K562 (cell line): ENCODE measurements around the gene NES. TPM values are rescaled to one million over a fixed set of nuclear protein-coding genes. Genes with fewer than 3 reads are reported as not detected.

Experiments
- BRD9 ChIP-seq: fragments of 450-650 bp; IDR thresholded peaks from 2 replicates; pipeline ENCODE4 v1.6.1; 2018; ENCODE audit warnings: low read depth; ENCODE audit not compliant: partially characterized antibody
- CBX3 ChIP-seq, 2 experiments: IDR thresholded peaks; 1 replicate in 1 of 2; 2 replicates in 1 of 2; pipeline ENCODE4 v1.6.1; 2012; ENCODE audit warnings: inconsistent platforms in 2 of 2, low read length in 2 of 2, borderline replicate concordance in 1 of 2, control low read depth in 1 of 2
- CXXC5 ChIP-seq: fragments of 250-450 bp; sonication (Bioruptor Pico); IDR thresholded peaks from 2 replicates; pipeline ENCODE4 v1.8.0; 2022; ENCODE audit warnings: inconsistent platforms, mild to moderate bottlenecking, moderate library complexity
- MCM2 ChIP-seq: fragments of 450-650 bp; IDR thresholded peaks from 2 replicates; pipeline ENCODE4 v1.6.1; 2017; ENCODE audit warnings: low read depth, mild to moderate bottlenecking
- NCOA6 ChIP-seq: fragments of 450-650 bp; IDR thresholded peaks from 2 replicates; pipeline ENCODE4 v1.6.1; 2017; ENCODE audit warnings: mild to moderate bottlenecking
- RCOR1 ChIP-seq, 2 experiments: IDR thresholded peaks; 2 replicates each; pipeline ENCODE4 v1.6.1; 2012; ENCODE audit warnings: low read depth in 2 of 2, low read length in 2 of 2, borderline replicate concordance in 1 of 2, improper control_type of control experiment in 1 of 2
- RNF219 ChIP-seq: fragments of 250-450 bp; sonication (Bioruptor Pico); IDR thresholded peaks from 2 replicates; pipeline ENCODE4 v1.5.0; 2022; ENCODE audit warnings: mild to moderate bottlenecking
- YY1 ChIP-seq, 3 experiments: IDR thresholded peaks; 2 replicates each; pipeline ENCODE4 v1.6.1; 2011; ENCODE audit warnings: low read length in 2 of 3, mild to moderate bottlenecking in 2 of 3, moderate library complexity in 2 of 3, borderline replicate concordance in 1 of 3, control low read depth in 1 of 3, low read depth in 1 of 3; ENCODE audit not compliant: insufficient read depth in 3 of 3, insufficient replicate concordance in 2 of 3, control insufficient read depth in 1 of 3, insufficient read length in 1 of 3; ENCODE audit errors: extremely low read depth in 1 of 3
- ZC3H4 ChIP-seq: sonication (generic); formaldehyde crosslinking; IDR thresholded peaks from 2 replicates; pipeline ENCODE4 v1.9.0; 2021; ENCODE audit warnings: missing genetic modification reagents, borderline replicate concordance
- ZC3H8 ChIP-seq: fragments of 450-650 bp; IDR thresholded peaks from 2 replicates; pipeline ENCODE4 v1.6.1; 2017
- ZNF124 ChIP-seq: sonication (generic); formaldehyde crosslinking; IDR thresholded peaks from 2 replicates; pipeline ENCODE4 v1.8.1; 2022; ENCODE audit warnings: missing genetic modification reagents
- ZNF140 ChIP-seq: fragments of 250-450 bp; sonication (Bioruptor Pico); IDR thresholded peaks from 2 replicates; pipeline ENCODE4 v1.8.0; 2021; ENCODE audit warnings: moderate library complexity, mild to moderate bottlenecking, inconsistent platforms
- ZNF282 ChIP-seq: sonication (generic); formaldehyde crosslinking; IDR thresholded peaks from 2 replicates; pipeline ENCODE4 v1.8.1; 2023; ENCODE audit warnings: missing genetic modification reagents
- ZNF561 ChIP-seq: fragments of 450-650 bp; formaldehyde crosslinking; conservative IDR thresholded peaks from 2 replicates; pipeline ENCODE4 v1.4.0; 2020; ENCODE audit warnings: mild to moderate bottlenecking, moderate library complexity
- polyA plus RNA-seq, 8 experiments: library from polyadenylated mRNA; depleted of rRNA in 4 of 8; stranded (reverse) in 5 of 8; unstranded in 3 of 8; fragments of >200 nt; fragmentation: Nextera tagmentation in 2 of 8; fragmentation: Illumina TruSeq in 1 of 8; extraction: Ambion mirVana in 2 of 8; extraction: Trizol in 1 of 8; gene quantifications; 2 replicates each; pipeline versions ENCODE4 v1.2.1 to v1.2.3, GENCODE V29; 2011 to 2014; ENCODE audit warnings: inconsistent platforms in 1 of 8, missing spikeins in 1 of 8
- total RNA-seq, 7 experiments: library from RNA; depleted of rRNA in 6 of 7; stranded (reverse); fragments of >200 nt in 6 of 7; fragmentation: Illumina TruSeq in 2 of 7; extraction: Trizol in 2 of 7; gene quantifications; 2 replicates each; pipeline versions ENCODE4 v1.2.1 to v1.2.3, GENCODE V29; 2011 to 2021; ENCODE audit warnings: low replicate concordance in 1 of 7
- TF ChIP-seq, protein P1 (sequence below): fragments of 250-450 bp; sonication (Bioruptor Pico); IDR thresholded peaks from 2 replicates; pipeline ENCODE4 v1.8.0; 2022; ENCODE audit warnings: inconsistent platforms
- TF ChIP-seq, protein P2 (sequence below): IDR thresholded peaks from 3 replicates; pipeline ENCODE4 v1.6.1; 2011; ENCODE audit warnings: borderline replicate concordance, mild to moderate bottlenecking; ENCODE audit not compliant: insufficient read length, insufficient read depth
- TF ChIP-seq, protein P3 (sequence below): fragments of 450-650 bp; IDR thresholded peaks from 2 replicates; pipeline ENCODE4 v1.7.1; 2018; ENCODE audit warnings: mild to moderate bottlenecking, low read depth; ENCODE audit not compliant: partially characterized antibody

The NES gene
- total and polyA plus RNA-seq, 9 of the 15 experiments (the other 6 are each of a cell fraction or from before 2014, with no cell fraction given) = 0.10 to 8.6 (median 4.2) TPM

GRCh38 chr1:156725683-156726280 lies 48.6 kb upstream of the NES start (continued):
- TF ChIP-seq, protein P1, sequence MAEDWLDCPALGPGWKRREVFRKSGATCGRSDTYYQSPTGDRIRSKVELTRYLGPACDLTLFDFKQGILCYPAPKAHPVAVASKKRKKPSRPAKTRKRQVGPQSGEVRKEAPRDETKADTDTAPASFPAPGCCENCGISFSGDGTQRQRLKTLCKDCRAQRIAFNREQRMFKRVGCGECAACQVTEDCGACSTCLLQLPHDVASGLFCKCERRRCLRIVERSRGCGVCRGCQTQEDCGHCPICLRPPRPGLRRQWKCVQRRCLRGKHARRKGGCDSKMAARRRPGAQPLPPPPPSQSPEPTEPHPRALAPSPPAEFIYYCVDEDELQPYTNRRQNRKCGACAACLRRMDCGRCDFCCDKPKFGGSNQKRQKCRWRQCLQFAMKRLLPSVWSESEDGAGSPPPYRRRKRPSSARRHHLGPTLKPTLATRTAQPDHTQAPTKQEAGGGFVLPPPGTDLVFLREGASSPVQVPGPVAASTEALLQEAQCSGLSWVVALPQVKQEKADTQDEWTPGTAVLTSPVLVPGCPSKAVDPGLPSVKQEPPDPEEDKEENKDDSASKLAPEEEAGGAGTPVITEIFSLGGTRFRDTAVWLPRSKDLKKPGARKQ (CRISPR knock-in tag) = no peak
- TF ChIP-seq MCM2 = no peak
- no peak for TF ChIP-seq ZNF140 (CRISPR knock-in tag)
- TF ChIP-seq ZNF282 (CRISPR knock-in tag) = no peak
- peak; percentile 47 for TF ChIP-seq CXXC5
- peak in 1 of 2 experiments; percentile 90; a peak in 2 of 3 replicates for TF ChIP-seq CBX3 (IDR thresholded peaks at IDR 0.05; ENCODE audit: borderline replicate concordance in 1 of 2, low read length in 2 of 2)
- TF ChIP-seq, protein P2, sequence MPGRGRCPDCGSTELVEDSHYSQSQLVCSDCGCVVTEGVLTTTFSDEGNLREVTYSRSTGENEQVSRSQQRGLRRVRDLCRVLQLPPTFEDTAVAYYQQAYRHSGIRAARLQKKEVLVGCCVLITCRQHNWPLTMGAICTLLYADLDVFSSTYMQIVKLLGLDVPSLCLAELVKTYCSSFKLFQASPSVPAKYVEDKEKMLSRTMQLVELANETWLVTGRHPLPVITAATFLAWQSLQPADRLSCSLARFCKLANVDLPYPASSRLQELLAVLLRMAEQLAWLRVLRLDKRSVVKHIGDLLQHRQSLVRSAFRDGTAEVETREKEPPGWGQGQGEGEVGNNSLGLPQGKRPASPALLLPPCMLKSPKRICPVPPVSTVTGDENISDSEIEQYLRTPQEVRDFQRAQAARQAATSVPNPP = no peak
- TF ChIP-seq BRD9 = peak; percentile 74
- no peak for TF ChIP-seq ZNF124 (CRISPR knock-in tag)
- no peak for TF ChIP-seq ZC3H8
- no peak for TF ChIP-seq RNF219 (CRISPR knock-in tag)
- TF ChIP-seq ZNF561 (CRISPR knock-in tag) = no peak
- peak in 1 of 2 experiments; percentile 68; a peak in 2 of 4 replicates for TF ChIP-seq RCOR1 (IDR thresholded peaks at IDR 0.05; ENCODE audit: borderline replicate concordance in 1 of 2, low read depth in 2 of 2, low read length in 2 of 2)
- TF ChIP-seq NCOA6 = no peak
- peak in 1 of 3 experiments; percentile 55 for TF ChIP-seq YY1 (IDR thresholded peaks at IDR 0.05; ENCODE audit: borderline replicate concordance in 1 of 3, control insufficient read depth in 1 of 3, extremely low read depth in 1 of 3, insufficient read depth in 3 of 3, insufficient read length in 1 of 3, insufficient replicate concordance in 2 of 3, low read depth in 1 of 3, low read length in 2 of 3)
- TF ChIP-seq, protein P3, sequence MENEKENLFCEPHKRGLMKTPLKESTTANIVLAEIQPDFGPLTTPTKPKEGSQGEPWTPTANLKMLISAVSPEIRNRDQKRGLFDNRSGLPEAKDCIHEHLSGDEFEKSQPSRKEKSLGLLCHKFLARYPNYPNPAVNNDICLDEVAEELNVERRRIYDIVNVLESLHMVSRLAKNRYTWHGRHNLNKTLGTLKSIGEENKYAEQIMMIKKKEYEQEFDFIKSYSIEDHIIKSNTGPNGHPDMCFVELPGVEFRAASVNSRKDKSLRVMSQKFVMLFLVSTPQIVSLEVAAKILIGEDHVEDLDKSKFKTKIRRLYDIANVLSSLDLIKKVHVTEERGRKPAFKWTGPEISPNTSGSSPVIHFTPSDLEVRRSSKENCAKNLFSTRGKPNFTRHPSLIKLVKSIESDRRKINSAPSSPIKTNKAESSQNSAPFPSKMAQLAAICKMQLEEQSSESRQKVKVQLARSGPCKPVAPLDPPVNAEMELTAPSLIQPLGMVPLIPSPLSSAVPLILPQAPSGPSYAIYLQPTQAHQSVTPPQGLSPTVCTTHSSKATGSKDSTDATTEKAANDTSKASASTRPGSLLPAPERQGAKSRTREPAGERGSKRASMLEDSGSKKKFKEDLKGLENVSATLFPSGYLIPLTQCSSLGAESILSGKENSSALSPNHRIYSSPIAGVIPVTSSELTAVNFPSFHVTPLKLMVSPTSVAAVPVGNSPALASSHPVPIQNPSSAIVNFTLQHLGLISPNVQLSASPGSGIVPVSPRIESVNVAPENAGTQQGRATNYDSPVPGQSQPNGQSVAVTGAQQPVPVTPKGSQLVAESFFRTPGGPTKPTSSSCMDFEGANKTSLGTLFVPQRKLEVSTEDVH = peak; percentile 74
- TF ChIP-seq ZC3H4 (CRISPR knock-in tag) = no peak
